Keratinocyte (primary cell): ENCODE measurements around the gene SSB. TPM values are rescaled to one million over a fixed set of nuclear protein-coding genes. Genes with fewer than 3 reads are reported as not detected.

Experiments
- DNase-seq: peaks from one replicate; pipeline ENCODE4 v3.0.0-alpha.2; 2011; ENCODE audit warnings: low read depth, missing footprints, low spot score
- FAIRE-seq: peaks from 2 replicates; lab custom pipeline; 2011; peaks lifted over from hg19 to GRCh38; lab: Jason Lieb, UNC
- H2AFZ ChIP-seq: 2 replicates; pipeline ENCODE4 v1.6.0; 2012; ENCODE audit warnings: low read length, control low read depth, inconsistent platforms; ENCODE audit not compliant: control insufficient read depth
- H3K27ac ChIP-seq: 2 replicates; pipeline ENCODE4 v1.5.1; 2011; ENCODE audit warnings: low read length; ENCODE audit not compliant: control insufficient read depth, insufficient read depth
- H3K27me3 ChIP-seq: 3 replicates; pipeline ENCODE4 v1.6.0; 2011; ENCODE audit warnings: low read length; ENCODE audit not compliant: control insufficient read depth, insufficient read depth; ENCODE audit errors: extremely low read depth
- H3K36me3 ChIP-seq, 2 experiments: 2 replicates in 1 of 2; 3 replicates in 1 of 2; pipeline ENCODE4 v1.5.1; 2011; ENCODE audit warnings: low read length in 2 of 2, mild to moderate bottlenecking in 1 of 2; ENCODE audit not compliant: control insufficient read depth in 2 of 2, insufficient read depth in 2 of 2; ENCODE audit errors: extremely low read depth in 1 of 2
- H3K4me1 ChIP-seq: 3 replicates; pipeline ENCODE4 v1.5.1; 2011; ENCODE audit warnings: low read length; ENCODE audit not compliant: control insufficient read depth, insufficient read depth; ENCODE audit errors: extremely low read depth
- H3K4me2 ChIP-seq: 3 replicates; pipeline ENCODE4 v1.6.0; 2011; ENCODE audit warnings: low read depth, low read length; ENCODE audit not compliant: control insufficient read depth, insufficient read depth; ENCODE audit errors: extremely low read depth
- H3K4me3 ChIP-seq, 3 experiments: fragments of 200-600 bp in 1 of 3; sonication (generic) in 1 of 3; 2 replicates in 2 of 3; 3 replicates in 1 of 3; pipeline ENCODE4 v1.5.1; 2011 to 2016; ENCODE audit warnings: low read length in 3 of 3, mild to moderate bottlenecking in 3 of 3, control low read depth in 2 of 3, inconsistent platforms in 1 of 3, low read depth in 1 of 3, mixed read lengths in 1 of 3, mixed run types in 1 of 3, moderate library complexity in 1 of 3; ENCODE audit not compliant: control insufficient read depth in 2 of 3, insufficient read depth in 2 of 3; ENCODE audit errors: extremely low read depth in 1 of 3
- H3K79me2 ChIP-seq: 2 replicates; pipeline ENCODE4 v1.6.0; 2012; ENCODE audit warnings: low read length; ENCODE audit not compliant: control insufficient read depth, insufficient read depth
- H3K9ac ChIP-seq: 3 replicates; pipeline ENCODE4 v1.6.0; 2011; ENCODE audit warnings: low read length; ENCODE audit not compliant: control insufficient read depth, insufficient read depth; ENCODE audit errors: extremely low read depth
- H3K9me1 ChIP-seq: 3 replicates; pipeline ENCODE4 v1.6.0; 2011; ENCODE audit warnings: low read length; ENCODE audit not compliant: control insufficient read depth, insufficient read depth; ENCODE audit errors: extremely low read depth
- H3K9me3 ChIP-seq: 2 replicates; pipeline ENCODE4 v1.5.1; 2012; ENCODE audit warnings: low read depth, low read length; ENCODE audit not compliant: control insufficient read depth
- H4K20me1 ChIP-seq: 3 replicates; pipeline ENCODE4 v1.6.0; 2011; ENCODE audit warnings: low read length; ENCODE audit not compliant: control insufficient read depth, insufficient read depth; ENCODE audit errors: extremely low read depth
- EZH2 ChIP-seq: IDR thresholded peaks from one replicate; pipeline ENCODE4 v1.6.1; 2012; ENCODE audit warnings: inconsistent platforms, mild to moderate bottlenecking, low read length, moderate library complexity
- dilution Hi-C: fragments of 300-500 bp; cut with MboI; formaldehyde crosslinking; loops from one replicate; pipeline ENCODE4 v1.7.0; 2020; ENCODE audit warnings: low sequenced_read_pairs; ENCODE audit not compliant: extremely low pct_ligation_motif_present
- polyA plus RNA-seq, 5 experiments: library from polyadenylated mRNA; depleted of rRNA in 3 of 5; stranded (reverse) in 3 of 5; stranded (forward) in 1 of 5; unstranded in 1 of 5; fragments of >200 nt; gene quantifications; 1 replicate in 1 of 5; 2 replicates in 3 of 5; 3 replicates in 1 of 5; pipeline versions ENCODE4 v1.2.1 to v1.2.3, GENCODE V29; 2011 to 2012; ENCODE audit warnings: missing spikeins in 2 of 5, low read depth in 1 of 5, low replicate concordance in 1 of 5
- TF ChIP-seq, protein P1 (sequence below), 3 experiments: IDR thresholded peaks in 1 of 3; conservative IDR thresholded peaks in 1 of 3; optimal IDR thresholded peaks in 1 of 3; 2 replicates in 2 of 3; 3 replicates in 1 of 3; pipeline versions ENCODE3 to v1.5.1; 2011; ENCODE audit warnings: low read length in 3 of 3, mild to moderate bottlenecking in 3 of 3, moderate library complexity in 2 of 3, control low read depth in 1 of 3, inconsistent platforms in 1 of 3; ENCODE audit not compliant: insufficient read depth in 2 of 3; ENCODE audit errors: extremely low read depth in 1 of 3

SSB gene
- polyA plus RNA-seq, 1 donor (not counting 4 experiments of a cell fraction or from before 2014, with no cell fraction given), result 149 TPM

- H3K27me3 ChIP-seq, result no peaks in the 10 kb centered on the region
- H3K36me3 ChIP-seq, result no peaks in the 10 kb centered on the region
- H3K4me1 ChIP-seq, result peaks cover 3% of the 10 kb centered on the region
- no peaks in the 10 kb centered on the region for H3K9me1 ChIP-seq
- H3K9me3 ChIP-seq, result no peaks in the 10 kb centered on the region
- H3K79me2 ChIP-seq, result peaks cover 67% of the 10 kb centered on the region
- no peak overlapping the region for H3K4me2 ChIP-seq
- H4K20me1 ChIP-seq, result no peaks in the 10 kb centered on the region
- H3K27ac ChIP-seq, result no peak overlapping the region
- DNase-seq (no peak), FAIRE-seq (no peak)
- H3K9ac ChIP-seq, result no peak overlapping the region
- H2AFZ ChIP-seq, result no peak overlapping the region
- dilution Hi-C loops, result no loop called here
- TF ChIP-seq, protein P1, sequence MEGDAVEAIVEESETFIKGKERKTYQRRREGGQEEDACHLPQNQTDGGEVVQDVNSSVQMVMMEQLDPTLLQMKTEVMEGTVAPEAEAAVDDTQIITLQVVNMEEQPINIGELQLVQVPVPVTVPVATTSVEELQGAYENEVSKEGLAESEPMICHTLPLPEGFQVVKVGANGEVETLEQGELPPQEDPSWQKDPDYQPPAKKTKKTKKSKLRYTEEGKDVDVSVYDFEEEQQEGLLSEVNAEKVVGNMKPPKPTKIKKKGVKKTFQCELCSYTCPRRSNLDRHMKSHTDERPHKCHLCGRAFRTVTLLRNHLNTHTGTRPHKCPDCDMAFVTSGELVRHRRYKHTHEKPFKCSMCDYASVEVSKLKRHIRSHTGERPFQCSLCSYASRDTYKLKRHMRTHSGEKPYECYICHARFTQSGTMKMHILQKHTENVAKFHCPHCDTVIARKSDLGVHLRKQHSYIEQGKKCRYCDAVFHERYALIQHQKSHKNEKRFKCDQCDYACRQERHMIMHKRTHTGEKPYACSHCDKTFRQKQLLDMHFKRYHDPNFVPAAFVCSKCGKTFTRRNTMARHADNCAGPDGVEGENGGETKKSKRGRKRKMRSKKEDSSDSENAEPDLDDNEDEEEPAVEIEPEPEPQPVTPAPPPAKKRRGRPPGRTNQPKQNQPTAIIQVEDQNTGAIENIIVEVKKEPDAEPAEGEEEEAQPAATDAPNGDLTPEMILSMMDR (optimal IDR thresholded peaks at IDR 0.05 in 1 of 3, IDR thresholded peaks at IDR 0.05 in 1 of 3, conservative IDR thresholded peaks at IDR 0.05 in 1 of 3; ENCODE audit: extremely low read depth in 1 of 3, insufficient read depth in 2 of 3, low read length in 3 of 3), result no peak
- no peak for TF ChIP-seq EZH2
- no peak overlapping the region for H3K4me3 ChIP-seq
These were observed 35.7 kb downstream of the SSB start for GRCh38 chr2:169834401-169834800.

DNA sequence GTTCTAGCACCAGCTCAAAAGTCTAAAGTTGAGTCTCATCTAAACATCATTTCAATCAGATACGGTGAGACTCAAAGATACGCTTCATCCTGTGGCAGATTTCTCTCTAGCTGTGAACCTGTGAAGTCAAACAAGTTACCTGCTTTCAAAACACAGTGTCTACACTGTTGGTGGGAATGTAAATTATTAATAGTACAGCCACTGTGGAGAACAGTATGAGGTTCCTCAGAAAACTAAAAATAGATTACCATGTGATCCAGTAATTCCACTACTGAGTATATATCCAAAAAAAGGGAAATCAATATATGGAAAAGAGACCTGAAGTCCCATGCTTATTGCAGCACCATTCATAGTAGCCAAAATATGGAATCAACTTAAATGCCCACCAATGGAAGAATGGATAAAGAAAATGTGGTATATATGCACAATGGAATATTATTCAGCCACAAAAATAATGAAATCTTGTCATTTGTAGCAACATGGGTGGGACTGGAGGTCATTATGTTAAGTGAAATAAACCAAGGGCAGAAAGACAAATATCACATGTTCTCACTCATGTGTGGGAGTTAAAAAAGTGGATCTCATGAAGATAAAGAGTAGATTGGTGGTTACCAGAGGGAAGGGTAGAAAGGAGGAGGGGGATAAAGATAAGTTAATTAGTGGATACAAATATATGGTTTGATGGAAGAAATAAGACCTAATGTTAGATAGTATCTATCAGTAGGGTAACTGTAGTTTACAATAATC, 40.2 kb downstream of the SSB start:
- no peaks in the 10 kb centered on the region for H3K9me3 ChIP-seq
- TF ChIP-seq, protein P1 (optimal IDR thresholded peaks at IDR 0.05 in 1 of 3, IDR thresholded peaks at IDR 0.05 in 1 of 3, conservative IDR thresholded peaks at IDR 0.05 in 1 of 3; ENCODE audit: extremely low read depth in 1 of 3, insufficient read depth in 2 of 3, low read length in 3 of 3), result no peak
- no peak for TF ChIP-seq EZH2
- H3K27me3 ChIP-seq, result no peaks in the 10 kb centered on the region
- H3K27ac ChIP-seq, result no peak overlapping the region
- H3K4me1 ChIP-seq, result peaks cover 3% of the 10 kb centered on the region
- no peak overlapping the region for H3K4me2 ChIP-seq
- no peaks in the 10 kb centered on the region for H3K9me1 ChIP-seq
- H3K36me3 ChIP-seq, result peaks cover 0 to 3% of the 10 kb centered on the region in 2 experiments
- H2AFZ ChIP-seq, result no peak overlapping the region
- H4K20me1 ChIP-seq, result no peaks in the 10 kb centered on the region
- H3K9ac ChIP-seq, result no peak overlapping the region
- dilution Hi-C loops, result no loop called here
- H3K79me2 ChIP-seq, result peaks cover 40% of the 10 kb centered on the region
- no peak for FAIRE-seq
- H3K4me3 ChIP-seq, result no peak overlapping the region
- DNase-seq, result no peak
